GM15510 (cell line): ENCODE measurements around the gene ZBTB20.

Experiments
- POLR2A ChIP-seq: IDR thresholded peaks from 3 replicates; pipeline ENCODE4 v1.6.1; 2011; ENCODE audit warnings: borderline replicate concordance; ENCODE audit not compliant: insufficient read length; ENCODE audit errors: extremely low read depth

The ZBTB20 gene

GRCh38 chr3:115072265-115073021, 74.6 kb downstream of the ZBTB20 start:
- no peak for TF ChIP-seq POLR2A

DNA sequence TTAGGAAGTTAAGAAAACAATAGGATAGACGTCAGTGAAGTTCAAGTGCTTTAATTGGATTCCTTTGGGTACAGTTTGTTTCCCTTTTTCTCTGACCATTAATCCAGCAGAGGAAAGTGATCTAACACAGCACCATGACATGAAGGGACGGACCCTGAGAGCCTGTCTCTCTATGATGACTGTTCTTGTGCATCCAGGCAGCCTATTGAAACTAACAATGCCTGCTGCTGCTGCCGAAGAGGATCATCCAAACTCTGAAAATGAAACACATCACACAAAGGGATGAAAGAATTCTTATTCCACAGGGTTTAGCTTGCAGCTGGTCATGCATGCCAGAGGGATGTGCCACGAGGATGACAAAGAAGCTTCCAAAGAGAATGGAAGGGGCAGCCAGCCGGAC, 75.5 kb downstream of the ZBTB20 start:
- no peak for TF ChIP-seq POLR2A

- TF ChIP-seq POLR2A: no peak
Observed at GRCh38 chr3:115071166-115071565, 75.9 kb downstream of the ZBTB20 start.

DNA sequence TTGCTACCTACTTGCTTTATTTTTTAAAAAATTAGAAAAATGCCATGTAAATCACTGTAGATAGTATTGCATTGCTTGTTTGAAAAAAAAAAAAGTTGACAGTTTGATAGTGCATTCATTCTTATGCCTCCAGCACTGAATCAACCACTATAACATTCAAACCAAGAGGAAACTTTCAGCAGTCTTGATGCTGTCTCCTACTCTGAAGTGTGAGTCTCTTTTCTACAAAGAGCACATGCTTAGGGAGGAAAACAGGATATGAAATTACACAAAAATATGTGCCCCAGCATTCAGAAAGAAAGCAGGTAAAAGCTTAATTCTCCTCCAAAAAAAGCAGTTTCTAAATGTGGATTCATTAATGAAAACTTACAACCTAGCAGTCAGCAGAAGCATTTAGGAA, 78.3 kb downstream of the ZBTB20 start:
- no peak for TF ChIP-seq POLR2A

DNA sequence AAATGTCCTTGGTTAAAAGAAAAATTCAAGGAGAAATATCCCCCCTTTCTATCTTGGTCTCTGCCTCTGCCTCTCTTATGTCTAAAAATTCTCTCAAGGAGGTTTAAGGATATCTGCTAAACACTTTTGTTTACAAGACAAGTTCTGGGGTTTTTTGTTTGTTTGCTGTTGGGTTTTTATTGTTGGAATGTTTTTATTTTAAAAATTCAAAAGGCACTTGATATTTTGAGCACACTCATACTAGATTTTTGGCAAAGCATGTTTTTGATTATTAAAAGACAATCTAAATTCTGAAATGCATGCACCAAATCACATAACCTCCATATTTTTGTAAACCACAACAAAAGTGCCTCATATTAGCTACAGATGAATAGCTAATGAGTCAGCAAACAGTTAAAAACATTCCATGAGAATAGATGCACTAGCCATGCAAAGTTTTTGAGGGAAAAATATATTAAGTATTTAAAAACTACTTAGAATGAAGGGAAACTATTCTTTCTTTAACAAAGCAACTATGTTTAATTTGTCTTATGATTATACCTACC, 84.6 kb downstream of the ZBTB20 start:
- no peak for TF ChIP-seq POLR2A

GRCh38 chr3:115062009-115062408, 85.1 kb downstream of the ZBTB20 start:
- TF ChIP-seq POLR2A: no peak

DNA sequence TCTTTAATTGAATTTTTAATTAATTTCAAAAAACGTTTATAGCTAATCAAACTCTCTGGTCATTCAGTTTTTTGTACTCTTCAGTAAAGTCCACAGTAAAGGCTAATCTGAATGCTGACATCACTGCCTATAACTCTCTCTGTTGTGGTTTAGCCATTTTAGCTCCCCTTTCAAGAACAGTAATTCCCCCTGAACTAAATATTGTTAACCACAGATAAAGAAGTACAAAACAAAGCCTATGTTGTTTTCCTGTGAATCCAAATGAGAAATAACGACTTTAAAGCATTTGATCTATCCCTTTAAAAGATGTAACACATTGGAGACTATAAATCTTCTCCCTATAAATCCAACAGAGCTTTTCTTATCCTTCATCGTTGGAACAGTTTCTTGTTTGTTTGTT, 94.2 kb downstream of the ZBTB20 start:
- no peak for TF ChIP-seq POLR2A

DNA sequence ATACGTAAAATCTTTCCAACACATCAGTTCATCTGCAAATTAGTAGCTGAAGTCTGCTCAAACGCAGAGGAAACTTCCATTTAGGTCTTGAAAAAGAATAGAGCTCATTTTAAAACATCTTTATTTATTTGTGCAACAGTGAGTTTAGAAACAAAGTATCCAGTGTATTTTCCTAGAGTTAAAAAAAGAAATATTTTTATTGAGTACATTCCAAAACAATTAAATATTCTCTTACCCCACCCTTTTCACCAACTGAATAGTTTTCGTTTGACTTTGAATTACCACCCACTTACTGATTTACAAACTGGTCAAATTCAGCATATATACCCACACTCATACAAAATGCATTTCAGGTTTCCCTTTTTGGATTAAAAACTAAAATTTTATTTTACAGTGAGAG, 104.7 kb downstream of the ZBTB20 start:
- no peak for TF ChIP-seq POLR2A

- TF ChIP-seq POLR2A: no peak
Observed at GRCh38 chr3:115040673-115041286, 106.3 kb downstream of the ZBTB20 start.

DNA sequence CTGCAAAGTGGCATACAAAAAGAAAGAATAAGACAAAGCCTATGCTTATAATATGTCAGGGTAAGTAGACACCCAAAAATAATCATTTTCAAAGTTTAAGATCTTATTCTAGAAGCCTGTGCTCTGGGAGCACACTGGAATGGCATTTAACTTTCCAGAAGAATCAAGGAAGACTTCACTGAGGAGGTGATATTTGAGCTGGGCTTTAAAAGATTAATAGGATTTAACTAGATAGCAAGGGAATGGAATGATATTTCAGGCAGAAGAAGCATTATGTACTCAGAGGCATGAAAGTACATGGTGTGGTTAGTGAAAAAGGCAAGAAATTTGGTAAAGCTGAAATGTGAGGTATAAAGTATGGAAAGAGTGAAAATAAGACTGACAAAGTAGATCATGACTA, 106.8 kb downstream of the ZBTB20 start:
- no peak for TF ChIP-seq POLR2A

DNA sequence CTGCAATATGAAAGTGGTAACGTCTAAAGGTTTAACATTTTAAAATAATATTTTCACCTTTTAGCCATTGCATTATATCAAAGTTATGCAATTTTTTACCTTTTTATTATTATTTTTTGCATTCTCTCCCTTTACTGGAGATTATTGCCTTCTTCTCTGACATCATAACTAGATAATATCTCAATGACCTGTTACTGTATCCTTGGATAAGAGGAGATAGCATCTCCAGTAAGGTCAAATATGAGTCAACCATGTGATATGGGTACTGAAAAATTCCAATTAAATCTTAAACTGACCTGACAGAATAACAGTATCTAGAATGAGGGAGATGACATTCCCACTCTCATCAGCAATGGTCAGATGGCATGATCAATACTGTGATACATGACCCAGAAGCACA, 108.3 kb downstream of the ZBTB20 start:
- no peak for TF ChIP-seq POLR2A

- no peak for TF ChIP-seq POLR2A
Observed at GRCh38 chr3:115022835-115023398, 124.2 kb downstream of the ZBTB20 start.

DNA sequence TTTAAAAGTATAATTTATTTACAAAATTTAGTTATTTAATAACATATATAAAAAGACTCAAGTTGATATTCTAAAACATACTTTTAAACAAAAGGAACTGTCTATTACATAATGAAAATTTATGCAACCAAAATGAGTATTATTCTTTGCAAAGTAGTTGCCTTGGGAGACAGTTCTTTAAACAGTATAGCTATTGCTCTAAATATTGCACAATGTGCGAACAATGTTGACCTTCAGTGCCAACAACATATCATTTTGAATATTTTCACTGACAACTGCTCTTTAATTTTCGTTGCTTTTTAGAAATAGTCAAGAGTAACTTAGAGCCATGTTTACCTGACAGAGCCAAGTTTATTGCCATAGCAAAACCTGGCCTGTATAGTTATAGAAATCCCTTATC, 124.9 kb downstream of the ZBTB20 start:
- no peak for TF ChIP-seq POLR2A

- no peak for TF ChIP-seq POLR2A
Observed at GRCh38 chr3:115021061-115021460, 126.0 kb downstream of the ZBTB20 start.

- TF ChIP-seq POLR2A: no peak
Observed at GRCh38 chr3:115019900-115020299, 127.2 kb downstream of the ZBTB20 start.

DNA sequence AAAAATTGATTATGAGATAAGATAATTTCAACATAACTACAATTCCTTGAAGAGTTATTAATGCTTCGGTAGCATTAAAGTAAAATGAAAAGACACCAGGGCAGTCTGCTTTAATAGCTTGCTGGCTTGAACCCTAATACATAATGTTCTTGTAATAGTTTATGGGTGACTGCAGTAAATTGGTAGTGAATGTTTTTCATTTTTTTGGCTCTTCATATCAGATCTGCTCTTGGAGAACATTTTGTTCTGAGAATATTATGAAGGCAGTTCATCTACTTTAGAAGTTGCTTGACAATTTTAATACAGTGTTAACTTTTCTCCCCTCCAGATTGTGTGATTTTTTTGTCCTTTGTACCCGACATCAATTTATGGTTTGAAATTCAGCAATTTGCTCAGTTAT, 128.4 kb downstream of the ZBTB20 start:
- no peak for TF ChIP-seq POLR2A

- TF ChIP-seq POLR2A: no peak
Observed at GRCh38 chr3:115007966-115008365, 139.1 kb downstream of the ZBTB20 start.
